ENCODE measurements around the gene AGPAT1.

Gene AGPAT1

DNA sequence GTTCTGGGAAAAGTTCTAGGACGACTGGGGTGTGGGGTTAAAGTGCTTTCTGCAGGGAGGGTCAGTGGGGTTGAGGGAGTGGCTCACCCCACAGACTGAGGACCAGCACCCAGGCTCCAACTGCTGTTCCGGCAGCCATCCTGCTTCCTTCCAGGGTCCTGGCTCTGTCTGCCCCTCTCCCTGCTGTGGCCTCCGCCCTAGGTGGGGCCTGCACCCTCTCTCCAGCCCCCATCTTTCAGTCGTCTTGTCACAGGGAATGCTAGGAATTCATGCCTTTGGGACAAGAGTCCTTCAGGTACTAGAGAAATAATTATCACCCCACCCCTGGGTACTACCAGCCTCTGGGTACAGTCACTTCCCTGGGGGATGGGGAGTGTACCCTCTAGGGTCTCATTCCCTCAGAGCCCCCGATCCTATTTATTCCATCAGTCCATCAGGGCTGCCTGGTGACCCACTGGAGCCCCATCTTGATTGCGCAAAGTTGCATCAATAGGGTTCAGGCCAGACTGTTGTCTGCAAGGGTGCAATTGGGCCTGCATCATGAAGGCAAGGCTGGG is 8.3 kb upstream of the AGPAT1 start, which contains the start of gene AGER:
AGER (minus strand) TSS at position 170 of the 557 bp plus-strand sequence; CDS start at position 139, 31 bp downstream.
- Mint-ChIP-seq H3K4me1 (ENCODE audit: low read depth) (peaks cover 72% of the 10 kb centered on the region), H3K36me3 (ENCODE audit: low read depth) (peaks cover 63% of the 10 kb centered on the region), H3K9me3 (no peaks in the 10 kb centered on the region), H3K27ac (peak within 1 kb of the TSS; percentile 51), H3K4me3 (no peak within 1 kb of the TSS), H3K27me3 (no peaks in the 10 kb centered on the region)

DNA sequence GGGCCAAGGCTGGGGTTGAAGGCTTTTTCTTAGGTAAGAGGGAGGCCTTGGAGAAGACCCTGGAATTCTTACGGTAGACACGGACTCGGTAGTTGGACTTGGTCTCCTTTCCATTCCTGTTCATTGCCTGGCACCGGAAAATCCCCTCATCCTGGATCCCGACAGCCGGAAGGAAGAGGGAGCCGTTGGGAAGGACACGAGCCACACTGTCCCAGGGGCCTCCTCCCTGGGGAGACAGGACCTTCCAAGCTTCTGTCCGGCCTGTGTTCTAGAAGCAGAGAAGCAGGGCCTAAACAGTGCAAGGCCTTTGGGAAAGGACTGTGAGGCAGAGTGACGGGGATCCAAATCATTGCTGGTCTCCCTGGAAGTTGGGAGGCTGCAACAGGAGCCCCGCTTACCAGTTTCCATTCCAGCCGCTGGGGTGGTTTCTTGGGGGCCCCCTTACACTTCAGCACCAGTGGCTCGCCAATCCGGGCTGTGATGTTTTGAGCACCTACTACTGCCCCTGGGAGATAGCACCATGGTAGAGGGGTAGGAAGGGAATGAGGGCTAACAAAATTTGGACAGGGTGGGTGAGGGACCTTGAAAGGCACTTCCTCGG is 7.7 kb upstream of the AGPAT1 start:
- peaks cover 71% of the 10 kb centered on the region for H3K4me1 Mint-ChIP-seq (ENCODE audit: low read depth)
- H3K9me3 Mint-ChIP-seq, result no peaks in the 10 kb centered on the region
- no peaks in the 10 kb centered on the region for H3K27me3 Mint-ChIP-seq
- peak overlapping the region; percentile 40 for H3K27ac Mint-ChIP-seq
- H3K36me3 Mint-ChIP-seq (ENCODE audit: low read depth), result peaks cover 63% of the 10 kb centered on the region
- H3K4me3 Mint-ChIP-seq, result no peak overlapping the region

DNA sequence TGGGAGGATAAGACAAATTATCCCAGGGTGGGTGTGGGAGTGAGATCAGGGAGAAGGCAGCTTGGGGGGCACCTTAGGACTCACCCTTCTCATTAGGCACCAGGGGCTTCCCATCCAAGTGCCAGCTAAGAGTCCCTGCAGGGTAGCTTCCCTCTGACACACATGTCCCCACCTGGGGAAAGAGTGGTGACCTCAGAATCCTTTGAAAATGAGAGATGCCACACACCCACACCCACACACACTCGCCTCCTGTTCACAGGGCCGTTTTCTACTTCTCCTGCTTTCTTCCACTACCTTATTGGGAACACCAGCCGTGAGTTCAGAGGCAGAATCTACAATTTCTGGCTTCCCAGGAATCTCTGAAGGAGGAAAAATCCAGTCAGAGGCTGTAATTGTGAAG is 7.1 kb upstream of the AGPAT1 start:
- peaks cover 70% of the 10 kb centered on the region for H3K4me1 Mint-ChIP-seq (ENCODE audit: low read depth)
- H3K27ac Mint-ChIP-seq, result peak overlapping the region; percentile 51
- H3K27me3 Mint-ChIP-seq, result no peaks in the 10 kb centered on the region
- no peaks in the 10 kb centered on the region for H3K9me3 Mint-ChIP-seq
- peaks cover 61% of the 10 kb centered on the region for H3K36me3 Mint-ChIP-seq (ENCODE audit: low read depth)
- no peak overlapping the region for H3K4me3 Mint-ChIP-seq

DNA sequence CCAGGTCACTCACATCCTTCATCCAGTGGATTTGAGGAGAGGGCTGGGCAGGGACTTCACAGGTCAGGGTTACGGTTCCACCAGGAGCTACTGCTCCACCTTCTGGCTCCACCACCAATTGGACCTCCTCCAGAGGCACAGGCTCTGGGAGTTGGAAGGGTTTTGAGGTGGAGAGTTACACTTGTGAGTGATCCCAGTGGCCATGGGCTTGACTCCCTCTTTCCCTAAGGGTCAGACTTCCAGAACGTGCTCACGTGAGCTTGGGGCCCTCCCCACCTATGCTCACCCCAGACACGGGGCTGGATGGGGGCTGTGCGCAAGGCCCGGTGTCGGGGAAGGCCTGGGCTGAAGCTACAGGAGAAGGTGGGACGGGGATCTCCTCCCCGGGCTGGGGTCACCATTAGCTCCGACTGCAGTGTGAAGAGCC is 6.7 kb upstream of the AGPAT1 start:
- peak overlapping the region; percentile 51 for H3K27ac Mint-ChIP-seq
- H3K36me3 Mint-ChIP-seq (ENCODE audit: low read depth), result peaks cover 59% of the 10 kb centered on the region
- H3K4me3 Mint-ChIP-seq, result no peak overlapping the region
- H3K27me3 Mint-ChIP-seq, result no peaks in the 10 kb centered on the region
- H3K9me3 Mint-ChIP-seq, result no peaks in the 10 kb centered on the region
- H3K4me1 Mint-ChIP-seq (ENCODE audit: low read depth), result peaks cover 70% of the 10 kb centered on the region

DNA sequence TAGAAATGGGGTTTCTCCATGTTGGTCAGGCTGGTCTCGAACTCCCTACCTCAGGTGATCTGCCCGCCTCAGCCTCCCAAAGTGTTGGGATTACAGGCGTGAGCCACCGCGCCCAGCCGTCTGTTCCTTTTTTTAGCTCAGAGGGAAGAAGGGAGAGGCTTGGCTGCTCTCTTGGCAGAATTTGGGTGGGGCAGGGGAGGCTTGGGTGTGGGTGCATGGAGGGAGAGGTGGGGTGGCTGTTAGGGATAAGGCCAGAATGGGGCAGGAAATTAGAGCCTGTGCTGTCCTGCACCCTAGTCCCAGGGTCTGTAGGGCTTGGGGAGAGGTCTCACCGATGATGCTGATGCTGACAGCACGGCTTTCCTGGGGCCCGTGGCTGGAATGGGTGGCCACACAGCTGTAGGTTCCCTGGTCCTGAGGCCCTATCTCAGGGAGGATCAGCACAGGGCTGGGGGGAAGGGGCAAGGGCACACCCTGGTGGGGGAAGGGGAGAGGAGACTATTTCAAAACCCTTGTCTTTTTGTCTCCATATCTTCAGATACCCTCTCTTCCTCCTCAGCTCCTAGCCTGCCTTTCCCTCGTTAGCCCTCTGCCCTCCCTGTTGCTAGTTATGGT is 6.1 kb upstream of the AGPAT1 start:
- Mint-ChIP-seq H3K27ac (no peak overlapping the region), H3K27me3 (no peaks in the 10 kb centered on the region), H3K36me3 (ENCODE audit: low read depth) (peaks cover 53% of the 10 kb centered on the region), H3K9me3 (no peaks in the 10 kb centered on the region), H3K4me3 (no peak overlapping the region), H3K4me1 (ENCODE audit: low read depth) (peaks cover 70% of the 10 kb centered on the region)

DNA sequence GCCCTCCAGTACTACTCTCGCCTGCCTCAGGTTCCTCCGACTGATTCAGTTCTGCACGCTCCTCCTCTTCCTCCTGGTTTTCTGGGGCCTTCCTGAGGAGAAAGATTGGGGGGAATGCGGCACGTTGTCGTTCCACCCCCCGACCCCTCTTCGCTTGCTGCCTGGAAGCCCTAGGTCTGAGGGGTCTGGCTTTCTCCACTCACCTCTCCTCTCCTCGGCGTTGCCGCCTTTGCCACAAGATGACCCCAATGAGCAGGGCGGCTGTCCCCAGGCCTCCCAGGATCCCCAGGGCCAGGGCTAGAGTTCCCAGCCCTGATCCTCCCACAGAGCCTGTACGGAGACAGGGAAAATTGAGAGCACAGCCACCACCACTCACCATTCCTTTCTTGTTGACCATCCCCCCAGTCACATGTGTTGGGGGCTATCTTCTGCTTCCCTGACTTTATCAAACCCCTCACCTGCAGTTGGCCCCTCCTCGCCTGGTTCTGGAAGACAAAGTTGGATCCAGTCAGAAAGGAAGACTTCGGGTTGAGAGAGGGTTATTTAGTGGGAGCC is 5.3 kb upstream of the AGPAT1 start:
- H3K4me3 Mint-ChIP-seq, result no peak overlapping the region
- no peaks in the 10 kb centered on the region for H3K27me3 Mint-ChIP-seq
- H3K36me3 Mint-ChIP-seq (ENCODE audit: low read depth), result peaks cover 45% of the 10 kb centered on the region
- peak overlapping the region; percentile 96 for H3K27ac Mint-ChIP-seq
- peaks cover 70% of the 10 kb centered on the region for H3K4me1 Mint-ChIP-seq (ENCODE audit: low read depth)
- H3K9me3 Mint-ChIP-seq, result no peaks in the 10 kb centered on the region

DNA sequence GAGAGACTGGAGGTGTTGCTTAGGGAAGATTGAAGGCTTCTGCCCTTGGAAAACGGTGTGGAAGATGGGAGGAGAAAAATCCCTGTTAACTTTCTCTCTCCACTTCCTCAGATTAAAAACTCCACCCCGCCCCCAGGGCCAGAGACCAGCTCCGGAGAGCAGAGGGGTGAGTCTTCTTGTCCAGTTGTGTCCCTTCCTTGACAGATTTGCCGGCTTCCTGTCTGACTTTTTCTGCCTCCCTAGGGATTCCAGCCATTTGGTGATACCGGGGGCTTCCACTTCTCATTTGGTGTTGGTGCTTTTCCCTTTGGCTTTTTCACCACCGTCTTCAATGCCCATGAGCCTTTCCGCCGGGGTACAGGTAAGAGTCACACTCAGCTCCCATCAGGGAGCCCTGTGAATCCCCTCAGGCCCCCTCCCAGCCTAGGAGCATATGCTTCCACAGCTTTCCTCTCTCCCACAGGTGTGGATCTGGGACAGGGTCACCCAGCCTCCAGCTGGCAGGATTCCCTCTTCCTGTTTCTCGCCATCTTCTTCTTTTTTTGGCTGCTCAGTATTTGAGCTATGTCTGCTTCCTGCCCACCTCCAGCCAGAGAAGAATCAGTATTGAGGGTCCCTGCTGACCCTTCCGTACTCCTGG is 4.0 kb upstream of the AGPAT1 start:
- Mint-ChIP-seq H3K27ac (peak overlapping the region; percentile 96), H3K4me1 (ENCODE audit: low read depth) (peaks cover 68% of the 10 kb centered on the region), H3K4me3 (peak overlapping the region; percentile 96), H3K27me3 (no peaks in the 10 kb centered on the region), H3K9me3 (no peaks in the 10 kb centered on the region), H3K36me3 (ENCODE audit: low read depth) (peaks cover 37% of the 10 kb centered on the region)

DNA sequence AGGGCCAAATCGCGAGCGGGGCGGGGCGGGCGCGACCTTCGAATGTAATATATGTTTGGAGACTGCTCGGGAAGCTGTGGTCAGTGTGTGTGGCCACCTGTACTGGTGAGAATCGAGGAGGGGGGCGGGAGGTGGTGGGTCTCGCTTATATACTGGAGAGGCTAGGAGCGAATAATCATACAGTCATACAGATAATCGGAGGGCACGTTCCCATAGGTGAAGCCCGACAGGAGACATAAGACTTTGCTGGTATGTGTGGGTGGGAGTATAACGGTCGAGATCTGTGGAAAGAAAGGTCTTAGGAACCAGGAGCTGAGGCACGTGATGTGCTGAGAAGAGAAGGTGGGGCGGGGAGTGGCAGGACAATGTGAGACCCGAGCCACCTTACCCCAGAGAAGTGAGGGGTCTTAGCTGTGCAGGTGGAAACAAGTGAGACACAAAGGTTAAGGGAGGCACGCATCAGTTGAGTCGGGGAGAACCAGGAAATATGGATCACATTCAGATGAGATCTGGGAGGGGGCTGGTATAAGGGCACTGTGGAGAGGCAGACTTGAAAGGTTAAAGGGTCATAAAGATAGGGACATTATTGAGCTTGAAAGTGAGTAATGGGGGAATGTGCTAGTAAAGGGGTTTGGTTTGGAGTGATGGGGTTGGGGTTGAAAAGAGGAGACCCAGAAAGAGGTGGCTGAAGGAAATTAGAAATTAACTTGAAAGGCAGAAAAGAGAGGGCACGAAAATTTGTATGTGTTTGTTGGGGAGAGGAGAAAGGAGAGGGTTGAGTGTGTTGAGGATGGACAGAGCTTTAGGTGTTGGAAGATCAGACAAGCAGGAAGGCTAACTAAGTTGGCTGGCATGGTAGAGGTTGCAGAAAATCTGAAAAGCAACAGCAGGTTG is 2.9 kb upstream of the AGPAT1 start:
- Mint-ChIP-seq H3K27ac (peak overlapping the region; percentile 96), H3K4me3 (peak overlapping the region; percentile 96), H3K36me3 (ENCODE audit: low read depth) (peaks cover 37% of the 10 kb centered on the region), H3K9me3 (no peaks in the 10 kb centered on the region), H3K4me1 (ENCODE audit: low read depth) (peaks cover 78% of the 10 kb centered on the region), H3K27me3 (no peaks in the 10 kb centered on the region)

DNA sequence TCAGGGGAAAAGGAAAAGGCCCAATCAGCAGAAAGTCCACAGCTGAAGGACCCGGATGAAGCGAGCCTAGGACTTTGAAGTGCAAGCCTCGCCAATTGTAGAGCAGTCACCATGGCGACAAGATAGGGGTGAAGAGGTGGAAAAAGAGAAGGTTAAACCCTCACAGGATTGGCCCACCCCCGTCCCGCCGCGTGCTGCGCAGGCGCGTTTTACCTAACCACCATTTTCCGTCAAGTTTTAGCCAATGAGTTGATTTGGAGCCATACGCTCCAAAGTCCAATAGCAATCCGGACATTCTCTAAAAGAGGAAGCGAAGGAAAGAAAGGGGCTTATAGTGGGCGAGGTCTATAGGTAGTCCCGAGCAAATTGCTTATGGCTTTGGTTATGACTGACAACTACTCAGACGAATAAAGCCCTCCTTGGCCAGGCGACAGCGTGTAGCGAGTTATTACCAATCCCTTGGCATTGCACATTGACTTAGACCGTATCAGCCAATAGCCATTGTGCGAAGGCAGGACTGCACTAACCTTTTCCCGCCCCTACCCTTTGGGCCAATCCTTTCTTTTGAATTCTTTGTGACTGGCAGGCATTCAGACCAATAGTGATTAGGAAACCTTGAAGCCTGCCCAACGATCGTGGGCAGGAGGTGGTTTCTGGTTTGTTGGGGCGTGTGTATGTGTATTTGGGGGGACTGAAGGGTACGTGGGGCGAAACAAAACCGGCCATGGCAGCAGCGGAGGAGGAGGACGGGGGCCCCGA is 2.1 kb upstream of the AGPAT1 start, which contains the start of gene RNF5:
RNF5 (plus strand) TSS at position 618 of the 759 bp plus-strand sequence; CDS start at position 725, 107 bp downstream.
- H3K27me3 Mint-ChIP-seq, result no peaks in the 10 kb centered on the region
- peaks cover 31% of the 10 kb centered on the region for H3K36me3 Mint-ChIP-seq (ENCODE audit: low read depth)
- H3K27ac Mint-ChIP-seq, result peak within 1 kb of the TSS; percentile 96
- H3K4me1 Mint-ChIP-seq (ENCODE audit: low read depth), result peaks cover 78% of the 10 kb centered on the region
- peak within 1 kb of the TSS; percentile 96 for H3K4me3 Mint-ChIP-seq
- H3K9me3 Mint-ChIP-seq, result no peaks in the 10 kb centered on the region

DNA sequence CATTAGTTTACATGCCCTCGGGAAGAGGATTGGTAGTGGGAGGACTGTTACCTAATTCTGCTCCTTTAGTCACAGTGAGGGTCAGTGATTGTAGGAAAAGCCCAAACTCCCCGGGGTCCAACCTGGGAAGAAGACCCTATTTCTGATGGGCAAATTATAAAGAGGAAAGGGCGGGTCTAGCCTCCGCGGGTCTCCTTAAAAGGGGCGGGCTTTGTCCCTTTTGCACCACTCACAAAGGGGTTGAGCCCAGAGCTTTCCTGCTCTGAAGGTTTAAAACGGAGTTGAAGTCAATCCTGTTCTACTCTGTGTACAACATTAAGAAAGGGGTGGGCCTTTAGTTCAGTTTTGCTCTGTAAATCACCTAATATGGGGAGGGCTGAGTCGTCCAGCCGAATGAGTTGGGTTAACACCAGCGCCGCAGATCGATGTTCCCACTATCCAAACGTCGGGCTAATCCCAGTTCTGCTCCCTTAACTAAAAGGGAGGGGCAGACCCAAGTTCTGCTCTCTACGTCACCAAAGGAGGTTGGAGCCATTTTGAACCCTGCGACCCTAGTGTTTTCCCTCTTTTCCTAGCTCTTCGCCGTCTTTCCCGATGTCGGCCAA is 1.4 kb upstream of the AGPAT1 start:
- Mint-ChIP-seq H3K36me3 (ENCODE audit: low read depth) (peaks cover 26% of the 10 kb centered on the region), H3K4me3 (peak overlapping the region; percentile 96), H3K27me3 (no peaks in the 10 kb centered on the region), H3K4me1 (ENCODE audit: low read depth) (peaks cover 77% of the 10 kb centered on the region), H3K27ac (peak overlapping the region; percentile 96), H3K9me3 (no peaks in the 10 kb centered on the region)

DNA sequence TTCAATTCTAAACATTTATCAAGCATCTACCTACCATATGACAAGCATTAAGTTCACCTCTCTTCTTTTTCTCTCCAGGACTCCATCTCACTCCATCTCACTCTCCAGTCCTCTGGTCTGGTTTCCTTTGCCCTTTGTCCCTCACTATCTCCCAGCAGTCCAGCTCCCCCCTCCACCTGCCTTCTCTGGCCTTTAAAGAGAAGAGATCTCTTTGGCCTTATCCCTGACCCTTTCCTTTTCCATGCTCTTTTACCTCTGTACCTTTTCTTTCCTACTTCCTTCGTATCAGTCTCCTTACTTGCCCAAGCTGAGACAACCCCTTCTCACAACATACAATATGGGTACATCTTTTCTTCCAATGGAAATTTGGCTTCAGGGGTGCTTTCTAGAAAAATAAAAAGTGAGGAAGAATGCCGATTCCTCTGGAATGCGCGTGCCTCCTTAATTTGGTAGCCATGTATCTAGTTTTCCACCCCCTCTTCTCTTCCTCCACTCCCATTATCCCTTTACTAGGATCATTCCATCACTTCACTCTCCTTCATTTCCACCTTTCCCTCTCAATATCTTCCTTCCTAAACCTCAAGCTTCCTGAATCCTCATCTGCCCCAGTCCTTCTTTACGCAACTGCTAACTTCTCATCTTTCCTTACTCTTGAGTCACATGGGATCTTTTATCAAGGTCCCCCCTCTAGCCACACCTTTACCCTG is 745 bp upstream of the AGPAT1 start:
- Mint-ChIP-seq H3K27me3 (no peaks in the 10 kb centered on the region), H3K27ac (peak overlapping the region; percentile 96), H3K4me3 (peak overlapping the region; percentile 96), H3K9me3 (no peaks in the 10 kb centered on the region), H3K36me3 (ENCODE audit: low read depth) (peaks cover 25% of the 10 kb centered on the region), H3K4me1 (ENCODE audit: low read depth) (peaks cover 77% of the 10 kb centered on the region)

DNA sequence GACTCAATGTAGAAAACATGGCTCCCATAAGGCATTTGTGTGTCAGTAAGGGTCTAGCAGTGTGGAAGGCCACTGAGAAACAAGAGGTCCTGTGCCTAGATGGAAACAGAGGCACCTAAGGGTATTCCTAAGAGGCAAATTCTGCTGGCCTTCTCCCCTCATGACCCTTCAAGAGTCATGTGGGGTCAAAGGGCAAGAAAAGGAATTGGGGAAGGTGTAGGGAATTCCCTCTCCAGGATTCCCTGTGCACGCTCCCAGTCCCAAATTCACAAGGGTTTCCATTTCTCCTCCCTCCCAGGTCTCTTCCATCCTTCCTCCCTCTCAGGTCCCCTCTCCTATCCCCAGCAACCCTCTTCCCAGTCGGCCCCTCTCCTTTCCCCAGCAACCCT is 568 bp downstream of the AGPAT1 start:
- no peaks in the 10 kb centered on the region for H3K9me3 Mint-ChIP-seq

DNA sequence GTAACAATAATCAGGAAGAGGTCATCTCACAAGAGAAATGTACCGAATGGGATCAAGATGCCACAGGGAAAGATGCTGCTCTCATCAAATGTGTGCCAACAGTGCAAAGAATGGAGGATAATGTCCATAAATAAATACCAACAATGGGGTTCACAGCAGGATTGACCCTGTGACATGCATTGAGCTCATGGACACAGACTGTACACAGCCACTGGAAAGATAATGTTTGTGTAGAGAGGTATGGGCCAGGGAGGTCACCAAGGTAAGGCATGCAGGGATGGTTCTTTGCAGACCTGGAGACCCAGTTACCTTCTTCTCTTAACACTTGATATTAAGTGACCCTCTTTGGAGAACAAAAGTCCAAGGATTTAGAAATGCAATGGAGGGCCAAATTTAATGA is 1.5 kb downstream of the AGPAT1 start:
- Mint-ChIP-seq H3K27me3 (no peaks in the 10 kb centered on the region), H3K9me3 (no peaks in the 10 kb centered on the region), H3K36me3 (ENCODE audit: low read depth) (peaks cover 23% of the 10 kb centered on the region), H3K4me1 (ENCODE audit: low read depth) (peaks cover 62% of the 10 kb centered on the region), H3K27ac (no peak overlapping the region), H3K4me3 (peak overlapping the region; percentile 96)

More for the DNA sequence above, 568 bp downstream of the AGPAT1 start:
- H3K27ac Mint-ChIP-seq, result peak overlapping the region; percentile 43
- peak overlapping the region; percentile 96 for H3K4me3 Mint-ChIP-seq
- H3K4me1 Mint-ChIP-seq (ENCODE audit: low read depth), result peaks cover 71% of the 10 kb centered on the region
- H3K27me3 Mint-ChIP-seq, result no peaks in the 10 kb centered on the region
- H3K36me3 Mint-ChIP-seq (ENCODE audit: low read depth), result peaks cover 20% of the 10 kb centered on the region
